Activated CD4-positive, alpha-beta T cell treated with anti-CD3 and anti-CD28 coated beads, Interleukin-10, Interleukin-2, amounts not matched to agents 100 ng/mL and 50 ng/mL, durations not matched to agents 16 hours and 8 hours (primary cell): ENCODE results near the gene ZRANB3.

ENCODE experiments used
- DNase-seq: peaks from one replicate; pipeline ENCODE4 v3.0.0-alpha.2; 2020

Gene ZRANB3

DNA sequence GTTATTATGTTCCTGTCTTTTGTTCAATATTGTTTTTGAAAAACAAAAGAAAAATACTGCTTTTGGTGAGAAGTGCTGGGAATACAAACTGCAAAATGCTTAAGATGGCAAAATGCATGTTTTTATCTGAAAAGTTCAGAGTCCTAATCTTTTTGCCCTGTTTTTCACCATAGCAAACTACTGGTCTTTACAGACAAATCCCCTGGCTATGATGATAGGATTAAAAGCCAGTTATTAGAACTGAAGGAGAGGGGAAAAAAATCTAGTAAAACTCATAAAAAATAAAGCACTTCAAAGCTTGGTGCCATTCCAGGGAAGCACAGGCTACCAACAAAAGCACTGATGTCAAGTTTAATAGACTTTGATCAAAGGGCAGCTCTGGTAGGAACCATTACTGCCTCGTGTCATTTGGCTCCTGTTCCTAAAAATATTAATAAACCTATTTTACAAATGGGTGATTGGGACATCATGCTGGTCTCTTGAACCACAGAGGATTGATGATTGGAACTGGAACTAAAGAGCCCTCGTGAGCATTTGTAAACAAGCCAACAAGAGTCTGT is 284.2 kb downstream of the ZRANB3 start:
- DNase-seq = no peak

DNA sequence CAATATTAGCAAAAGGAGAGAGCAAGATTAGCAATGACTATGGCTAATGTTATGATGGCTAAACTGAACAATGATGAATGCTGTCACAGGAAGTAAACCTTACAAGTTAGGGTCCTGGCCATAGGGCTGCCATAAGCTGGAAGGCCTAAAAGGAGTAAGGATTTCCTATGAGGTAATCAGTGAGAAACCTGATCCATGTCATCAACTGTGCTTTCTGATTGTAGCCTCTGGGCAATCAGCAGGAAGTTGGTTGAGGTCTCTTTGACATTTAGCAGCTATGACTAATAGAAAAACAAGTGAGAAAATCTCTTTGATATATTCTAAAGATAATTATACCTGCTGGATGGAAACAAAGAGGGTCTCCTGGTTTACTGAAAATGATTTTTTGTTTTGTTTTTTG is 285.9 kb downstream of the ZRANB3 start:
- DNase-seq = peak; percentile 64

DNA sequence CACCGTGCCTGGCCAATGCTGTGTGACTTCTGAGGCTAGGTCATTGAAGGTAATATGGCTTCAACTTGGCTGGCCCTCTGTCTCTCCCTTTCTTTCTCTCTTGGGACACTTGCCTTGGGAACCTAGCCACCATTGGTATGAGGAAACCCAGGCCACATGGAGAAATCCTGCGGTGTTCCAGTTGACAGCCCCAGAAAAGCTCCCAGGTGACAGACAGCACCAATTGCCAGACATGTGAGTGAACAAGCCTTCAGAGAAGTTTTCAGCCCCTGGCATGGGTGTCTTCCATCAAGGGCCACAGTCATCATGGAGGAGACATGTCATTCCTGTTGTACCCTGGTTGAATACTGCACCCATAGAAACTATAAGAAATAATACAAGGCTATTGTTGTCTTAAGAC is 292.4 kb downstream of the ZRANB3 start:
- DNase-seq = no peak

DNA sequence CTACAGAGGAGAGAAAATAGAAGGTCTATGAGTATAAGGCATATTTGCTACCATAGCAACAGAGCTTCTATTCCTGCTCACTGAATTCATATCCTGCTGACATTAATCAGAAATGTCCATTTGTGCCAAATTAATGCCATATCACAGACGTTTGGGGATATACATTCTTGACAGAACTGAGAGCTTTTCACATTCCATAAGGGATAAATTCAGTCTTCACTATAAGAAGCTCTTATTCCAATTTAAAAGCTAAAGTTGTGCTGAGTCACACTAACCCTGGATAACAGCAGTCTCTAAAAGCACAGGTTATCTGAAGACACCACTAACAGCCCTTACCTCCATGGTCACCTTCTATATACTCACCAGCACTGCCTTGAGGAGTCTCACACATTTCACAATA is 300.9 kb downstream of the ZRANB3 start:
- DNase-seq = no peak

DNA sequence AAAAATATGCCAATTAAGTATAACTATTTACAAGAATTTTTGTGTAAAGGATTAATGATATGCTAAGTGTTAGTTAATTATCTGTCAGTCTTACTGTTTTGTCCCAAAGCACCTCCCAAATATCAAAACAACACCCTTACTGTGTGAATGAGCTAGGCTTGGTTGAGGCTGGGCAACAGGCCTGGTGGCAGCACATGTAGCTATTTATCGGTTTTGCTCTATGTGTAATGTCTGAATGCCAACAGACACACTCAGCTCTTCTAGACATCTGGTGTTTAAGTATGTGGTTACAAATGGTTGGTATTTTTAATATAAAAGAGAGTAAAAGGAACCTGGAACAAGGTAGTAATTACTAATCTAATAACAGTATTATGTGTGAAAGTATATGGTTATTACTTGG is 303.6 kb downstream of the ZRANB3 start:
- no peak for DNase-seq

DNA sequence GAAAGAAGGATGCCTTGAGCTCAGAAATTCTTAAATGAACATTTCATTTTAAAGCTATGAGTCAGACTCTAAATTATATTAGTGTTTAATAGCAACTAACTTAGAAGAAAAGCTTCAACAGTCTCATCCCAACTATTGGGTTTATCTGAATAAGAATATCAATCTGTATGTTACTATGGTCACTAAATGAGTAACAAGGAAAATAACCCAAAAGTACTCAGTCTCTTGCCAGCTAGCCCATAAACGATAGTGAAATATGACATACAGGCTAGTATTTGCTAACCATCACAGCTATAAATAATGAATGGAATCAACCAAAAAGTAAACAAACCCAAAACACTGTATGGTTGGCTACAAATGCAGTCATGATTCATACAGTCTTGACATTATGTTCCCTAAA is 304.1 kb downstream of the ZRANB3 start:
- no peak for DNase-seq

DNA sequence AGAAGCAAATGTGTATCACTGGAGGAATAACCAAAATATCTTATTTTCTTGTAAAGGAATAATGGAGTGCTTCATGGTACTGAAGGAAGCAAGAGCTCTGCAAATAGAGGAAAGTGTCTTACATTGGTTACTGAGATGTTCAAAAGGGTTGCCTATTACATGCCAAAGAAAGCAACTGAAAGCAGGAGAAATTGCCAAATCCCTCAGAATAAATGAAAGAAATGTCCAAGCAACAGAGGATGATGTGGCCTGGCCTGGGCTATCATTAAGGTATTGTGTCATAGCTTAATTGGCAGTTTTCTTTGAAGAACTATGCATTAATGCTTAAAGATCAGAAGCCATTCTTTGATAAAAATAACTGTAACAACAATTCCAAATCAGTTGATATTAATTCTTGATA is 305.2 kb downstream of the ZRANB3 start:
- no peak for DNase-seq

DNA sequence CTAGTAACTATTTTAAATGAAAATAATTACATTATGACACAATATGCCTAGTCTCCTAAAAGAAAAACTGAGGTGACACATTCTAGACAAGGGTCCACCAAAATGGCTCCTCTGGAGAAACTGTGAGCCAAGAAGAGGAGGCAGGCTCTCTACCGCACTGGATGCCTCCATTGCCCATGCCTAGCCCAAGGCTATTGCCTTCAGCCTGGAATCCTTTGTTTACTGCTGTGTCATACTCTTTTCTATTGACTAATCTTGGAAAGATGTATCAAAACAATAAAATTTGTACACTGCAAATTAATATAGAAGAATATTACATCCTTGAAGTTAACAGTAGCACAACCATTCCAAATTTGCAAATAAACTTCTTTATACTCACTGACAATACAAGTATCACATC is 311.8 kb downstream of the ZRANB3 start:
- no peak for DNase-seq

DNA sequence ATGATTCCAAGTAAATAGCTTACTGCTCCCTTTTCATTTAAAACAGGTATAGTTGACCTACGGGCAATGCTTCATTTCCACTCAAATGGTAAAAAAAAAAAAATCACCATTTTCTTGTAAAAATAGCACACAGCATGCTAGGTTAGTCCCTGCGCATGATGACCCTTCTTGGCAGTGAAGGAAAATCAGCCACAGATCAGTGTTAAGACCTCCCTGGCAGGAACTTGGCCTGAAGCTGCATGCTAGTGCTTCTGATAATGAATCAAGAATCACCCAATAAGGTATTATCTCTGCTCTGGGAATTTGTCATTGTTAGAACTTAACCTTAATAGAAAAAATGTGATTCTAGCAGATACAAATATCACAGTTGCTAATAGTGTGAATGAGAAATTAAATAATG is 312.6 kb downstream of the ZRANB3 start:
- DNase-seq = no peak

DNA sequence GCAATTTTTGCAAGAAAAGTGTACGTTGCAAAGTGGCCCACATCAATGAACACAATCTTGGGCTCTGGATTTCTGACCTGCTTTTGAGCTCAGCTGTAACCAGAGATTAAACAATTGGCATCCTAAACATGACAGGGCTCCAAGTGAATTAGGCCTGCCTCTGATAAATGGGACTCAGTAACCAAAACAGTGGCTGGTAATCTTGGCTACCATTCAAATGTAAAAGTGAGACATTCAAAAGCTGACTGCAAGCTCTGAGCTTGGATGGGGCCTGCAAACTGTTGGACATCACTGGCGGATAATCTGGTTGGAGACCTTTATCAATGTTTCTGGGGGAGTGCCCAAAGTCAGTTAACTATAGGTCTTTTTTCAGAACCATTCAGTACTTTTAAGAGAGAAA is 318.3 kb downstream of the ZRANB3 start:
- DNase-seq = no peak

DNA sequence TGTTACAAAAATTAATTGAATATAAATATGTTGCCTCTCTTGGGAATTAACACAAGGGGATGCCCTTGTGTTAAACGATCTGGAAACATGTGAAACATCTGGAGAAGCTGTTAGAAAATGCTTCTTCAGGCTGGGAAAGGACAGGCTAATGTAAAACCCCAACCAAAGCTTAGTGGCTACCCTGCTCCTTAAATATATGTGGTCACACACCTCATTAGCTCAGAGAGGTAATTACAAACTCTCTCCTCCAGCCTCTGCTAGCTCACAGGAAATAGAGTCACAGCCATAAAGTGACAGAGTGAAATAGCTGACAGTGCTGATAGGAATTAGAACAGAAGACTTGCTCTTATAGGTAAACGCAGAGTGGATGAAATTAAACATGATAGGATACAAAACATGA is 323.0 kb downstream of the ZRANB3 start:
- no peak for DNase-seq

DNA sequence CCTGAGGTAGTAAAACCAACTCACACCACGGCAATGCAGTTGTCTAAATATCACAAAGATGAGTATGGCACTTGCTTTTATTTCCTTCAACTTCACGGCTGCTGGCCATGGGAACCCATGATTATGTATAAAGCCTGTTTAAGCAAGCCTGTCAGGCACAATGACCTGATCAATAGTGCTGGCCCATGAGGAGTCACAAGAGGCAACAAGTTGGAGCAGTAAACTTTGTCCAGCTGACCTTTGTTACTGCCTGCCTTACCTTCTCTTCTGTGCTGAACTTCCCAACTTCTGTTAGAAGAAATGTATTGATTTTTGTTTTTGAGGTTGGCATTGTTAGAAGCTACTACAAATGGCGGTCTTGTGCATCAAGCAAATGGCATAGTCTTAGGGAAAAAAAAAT is 327.1 kb downstream of the ZRANB3 start:
- DNase-seq = no peak

DNA sequence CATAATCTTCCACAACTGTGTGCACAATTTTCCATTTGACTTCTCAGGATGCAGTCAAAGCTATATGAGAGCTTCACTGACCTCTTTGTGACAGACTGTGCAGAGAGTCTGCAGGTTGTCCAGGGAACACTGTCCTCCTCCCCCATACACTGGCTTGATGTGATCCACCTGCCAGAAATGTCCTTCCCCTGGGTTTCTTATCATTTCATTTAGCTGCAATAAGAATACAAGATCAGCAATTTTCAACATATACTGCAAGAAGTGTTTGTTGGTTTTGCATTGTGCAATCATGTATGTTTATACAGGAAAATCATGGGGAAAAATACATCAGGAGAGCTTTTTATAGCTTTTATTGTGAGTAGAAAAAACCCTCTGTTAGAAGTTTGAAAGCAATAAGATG is 328.3 kb downstream of the ZRANB3 start:
- no peak for DNase-seq

DNA sequence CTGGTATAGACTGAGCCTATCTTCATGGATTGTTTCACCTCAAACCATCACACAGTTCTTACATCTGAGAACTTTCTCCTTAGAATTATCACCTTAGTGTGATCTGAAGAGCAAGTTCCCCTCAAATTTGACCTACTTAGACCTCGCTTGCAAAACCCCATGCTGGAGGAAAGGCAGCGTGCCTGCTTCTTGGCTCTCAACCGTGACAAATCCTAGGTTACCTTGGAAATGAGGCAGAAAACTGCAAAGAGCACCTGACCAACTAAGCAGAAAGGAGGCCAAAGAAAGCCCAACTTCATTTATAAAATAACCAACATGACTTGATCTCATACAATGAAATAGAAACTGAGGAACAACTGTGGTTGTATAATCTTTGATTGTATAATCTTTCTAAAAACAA is 332.5 kb downstream of the ZRANB3 start:
- DNase-seq = no peak

DNA sequence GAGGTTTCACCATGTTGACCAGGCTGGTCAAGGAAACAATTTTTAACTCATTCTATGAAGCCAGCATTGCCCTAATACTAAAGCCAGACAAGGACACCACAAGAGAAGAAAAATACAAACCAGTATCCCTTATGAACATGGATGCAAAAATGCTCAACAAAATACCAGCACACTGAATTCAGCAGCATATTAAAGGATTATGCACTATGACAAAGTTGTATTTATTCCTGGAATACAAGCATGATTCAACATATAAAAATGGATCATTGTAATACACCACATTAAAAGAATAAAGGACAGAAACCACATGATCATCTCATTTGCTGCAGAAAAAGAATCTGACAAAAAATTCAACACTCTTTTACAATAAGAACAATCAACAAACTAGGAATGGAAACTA is 340.2 kb downstream of the ZRANB3 start:
- DNase-seq = no peak

DNA sequence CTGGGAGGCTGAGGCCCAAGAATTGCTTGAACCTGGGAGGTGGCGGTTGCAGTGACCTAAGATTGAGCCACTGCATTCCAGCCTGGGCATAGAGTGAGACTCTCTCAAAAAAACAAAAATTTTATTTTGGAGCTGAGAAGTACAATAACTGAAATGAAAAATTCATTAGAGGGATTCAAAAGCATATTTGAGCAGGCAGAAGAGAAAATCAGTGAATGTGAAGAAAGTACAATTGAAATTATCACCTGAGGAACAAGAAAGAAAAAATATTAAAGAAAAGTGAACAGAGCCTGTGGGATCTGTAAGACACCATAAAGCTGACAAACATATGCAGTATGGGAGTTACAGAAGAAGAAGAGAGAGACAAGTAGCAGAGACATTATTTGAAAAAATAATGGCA is 341.9 kb downstream of the ZRANB3 start:
- no peak for DNase-seq

DNA sequence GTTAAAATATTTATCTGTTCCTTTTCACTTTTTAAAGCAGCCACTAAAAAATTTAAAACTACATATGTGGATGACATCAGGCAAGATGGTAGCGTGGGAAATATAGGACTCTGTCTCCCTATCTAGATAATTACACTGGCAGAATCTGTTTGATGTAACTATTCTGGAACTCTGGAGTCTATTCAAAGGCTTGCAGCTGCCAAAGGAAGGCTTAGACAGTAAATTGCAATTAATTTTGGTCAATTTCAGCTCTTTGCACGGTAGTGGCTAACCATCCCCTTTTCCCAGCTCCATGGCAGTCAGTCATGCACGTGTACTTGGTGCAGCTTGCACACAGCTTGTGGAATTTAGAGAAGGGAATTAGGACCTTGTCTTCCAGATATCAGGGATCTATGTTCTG is 343.7 kb downstream of the ZRANB3 start:
- DNase-seq = no peak

DNA sequence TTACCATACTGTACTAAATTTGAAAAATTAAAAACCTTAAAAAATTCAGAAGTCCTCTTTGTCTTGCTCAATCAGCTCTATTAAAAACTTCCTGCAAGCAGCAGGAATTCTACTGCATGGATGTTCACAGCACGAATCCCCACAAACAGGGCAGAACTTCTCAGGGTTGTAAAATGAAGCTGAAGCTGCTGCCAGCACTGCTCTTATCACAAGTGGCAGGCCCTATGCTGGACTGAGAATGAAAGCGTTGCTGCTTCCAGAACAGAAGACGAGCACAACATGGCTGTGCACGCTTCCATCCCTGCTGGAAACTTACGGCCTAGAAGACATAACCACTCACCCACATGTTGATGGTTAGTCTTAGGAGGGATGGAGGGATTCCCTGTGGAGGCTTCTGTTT is 345.0 kb downstream of the ZRANB3 start:
- no peak for DNase-seq

DNA sequence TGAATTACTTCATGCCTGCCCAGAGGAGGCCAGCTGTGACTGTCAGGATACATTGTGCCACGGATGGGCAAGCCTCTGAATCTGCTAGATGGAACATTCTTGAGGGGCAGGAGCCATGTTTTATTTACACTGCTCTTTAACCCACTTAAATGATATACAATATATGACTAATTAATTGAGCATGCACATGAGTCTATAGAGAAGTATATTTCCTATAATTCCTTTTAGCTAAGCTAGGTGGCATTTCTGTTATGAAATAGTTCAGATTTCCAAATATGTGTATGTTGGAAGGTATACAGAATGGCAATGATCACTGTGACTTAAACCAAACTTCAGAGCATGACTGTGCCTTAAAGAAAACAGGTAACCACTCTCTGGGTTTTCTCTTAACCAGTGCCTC is 347.2 kb downstream of the ZRANB3 start:
- no peak for DNase-seq

DNA sequence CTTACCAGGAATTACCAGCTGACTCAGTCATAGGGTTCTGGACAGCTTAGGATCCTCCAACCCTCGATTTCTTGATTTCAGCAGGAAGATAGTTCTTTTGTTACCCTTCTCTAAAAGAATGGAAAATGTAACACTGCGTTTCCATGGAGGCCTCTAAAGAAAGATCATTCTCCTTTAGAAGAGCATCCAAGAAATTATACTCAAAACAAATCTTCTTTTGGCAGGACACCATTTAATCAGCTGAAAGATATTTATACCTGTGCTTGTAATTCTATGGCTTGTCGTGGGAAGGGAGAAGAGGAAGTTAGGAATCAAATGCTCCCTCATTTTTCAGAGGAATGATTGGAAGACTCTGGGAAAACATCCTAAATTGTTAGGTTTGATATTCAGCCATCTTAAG is 348.4 kb downstream of the ZRANB3 start:
- no peak for DNase-seq

DNA sequence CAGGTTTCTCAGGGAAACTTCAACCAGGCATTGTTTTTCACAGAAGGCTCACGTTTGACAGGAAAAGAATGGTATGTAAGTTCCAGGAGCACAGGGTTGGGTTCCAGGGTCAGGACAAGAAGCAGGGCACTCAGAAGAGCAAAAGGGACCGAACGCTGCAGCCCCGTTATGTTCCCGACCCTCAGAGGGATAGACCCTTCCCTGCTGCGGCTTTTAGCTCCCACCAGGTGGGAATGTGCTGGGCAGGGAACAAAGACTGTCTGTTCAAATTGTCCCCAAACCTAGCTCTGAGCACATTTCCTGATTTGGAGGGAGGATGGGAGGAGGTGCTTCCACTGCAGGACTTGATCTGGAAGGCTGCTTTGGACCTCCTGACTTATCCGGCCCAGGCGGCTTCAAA is 348.8 kb downstream of the ZRANB3 start:
- no peak for DNase-seq

DNA sequence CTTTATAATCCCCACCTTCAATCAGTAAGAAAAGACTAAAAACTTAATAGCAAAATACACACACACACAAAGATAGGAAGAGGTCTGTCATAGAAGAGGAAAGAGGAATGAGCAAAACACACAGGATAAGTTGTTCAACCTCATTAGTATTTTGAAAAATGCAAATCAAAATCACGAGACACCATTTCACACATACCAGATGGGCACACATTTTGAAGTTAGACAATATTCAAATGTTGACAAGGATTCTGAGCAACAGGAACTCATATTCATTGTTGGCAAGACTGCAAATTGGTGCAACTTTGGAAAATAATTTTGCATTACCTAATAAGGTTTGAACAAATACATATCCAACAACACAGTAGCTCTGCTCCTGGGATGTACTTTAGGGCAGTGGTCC is 351.3 kb downstream of the ZRANB3 start:
- no peak for DNase-seq

DNA sequence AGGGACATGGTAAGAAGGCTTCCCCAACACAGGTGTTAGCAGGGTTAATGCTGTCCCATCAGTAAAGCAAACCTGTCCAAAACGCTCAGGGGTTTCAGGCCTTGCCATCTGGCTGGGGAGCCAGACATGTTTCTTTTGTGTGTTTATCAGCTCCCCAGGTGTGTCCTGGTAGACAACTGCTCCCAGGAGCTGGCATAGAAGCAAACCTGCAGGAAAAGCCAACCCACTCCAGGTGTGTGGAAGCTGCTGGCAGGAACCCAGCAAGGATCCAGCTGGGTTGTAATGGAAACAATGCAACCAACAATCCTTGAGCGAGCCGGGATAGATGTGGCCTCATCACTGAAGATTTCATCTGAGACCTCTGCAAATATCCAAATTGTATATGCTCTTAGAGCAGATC is 355.8 kb downstream of the ZRANB3 start:
- no peak for DNase-seq

DNA sequence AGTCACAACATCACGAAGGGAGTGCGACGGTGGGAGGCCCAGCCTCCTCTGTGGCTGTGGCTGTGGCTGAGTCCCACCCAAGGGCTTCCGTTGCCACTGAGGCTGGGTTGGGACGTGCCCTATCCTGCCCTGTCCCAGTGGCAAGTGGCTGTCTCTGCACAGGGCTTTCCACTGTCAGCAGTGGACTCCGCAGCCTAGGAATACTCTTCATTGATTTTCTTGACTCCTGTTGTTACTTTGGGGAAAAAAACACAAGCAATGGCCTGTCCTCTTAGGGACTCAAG is 356.3 kb downstream of the ZRANB3 start:
- no peak for DNase-seq

DNA sequence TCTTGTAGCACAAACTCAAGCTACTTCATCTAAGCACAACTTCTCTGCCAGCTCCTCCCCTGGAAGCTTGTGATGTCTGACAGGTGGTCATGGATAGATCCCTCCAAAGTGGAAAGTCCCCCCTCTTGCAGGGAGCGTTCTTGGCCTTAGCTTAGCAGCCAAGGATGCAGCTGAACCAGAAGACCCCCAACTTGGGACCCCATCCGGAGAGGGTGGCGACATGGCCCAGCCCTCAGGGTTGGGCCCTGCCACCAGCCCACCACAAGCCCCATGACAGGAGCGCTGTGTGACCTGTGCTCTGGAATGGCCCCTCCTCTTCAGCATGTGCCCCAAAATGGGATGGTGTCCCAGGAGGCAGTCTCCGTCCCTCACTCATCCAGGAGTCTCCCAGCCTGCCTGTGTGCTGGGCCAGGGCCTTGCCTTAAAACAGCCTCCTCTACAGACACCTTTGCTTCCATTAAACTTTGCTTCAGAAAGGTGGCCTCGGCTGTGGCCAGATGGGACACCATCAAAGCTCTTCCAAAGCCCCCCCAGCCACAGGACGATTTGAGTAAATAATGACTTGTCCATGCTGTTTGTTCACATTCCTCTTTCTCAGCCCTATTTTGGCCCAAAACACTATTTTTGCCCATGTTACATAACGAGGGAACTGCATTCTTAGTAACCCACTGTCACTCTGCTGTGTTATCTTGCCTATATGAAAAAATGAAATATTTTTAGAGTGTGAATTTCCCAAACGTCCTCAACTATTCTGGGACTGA is 356.8 kb downstream of the ZRANB3 start:
- DNase-seq = no peak
